GM21825 (cell line): ENCODE data around the gene TOB1.

ENCODE experiments used
- ATAC-seq: cut with Tn5 transposase; IDR thresholded peaks from one replicate; pipeline ENCODE4 v1.9.1; 2021; ENCODE audit warnings: mild to moderate bottlenecking, moderate library complexity; ENCODE audit not compliant: unreplicated experiment

The TOB1 gene

GRCh38 chr17:50833510-50834428, 32.4 kb downstream of the TOB1 start:
- ATAC-seq: no peak

GRCh38 chr17:50832864-50833381, 33.2 kb downstream of the TOB1 start:
- ATAC-seq: no peak

GRCh38 chr17:50832267-50832863, 33.8 kb downstream of the TOB1 start:
- ATAC-seq: no peak

GRCh38 chr17:50831471-50831928, 34.7 kb downstream of the TOB1 start:
- ATAC-seq: no peak

DNA sequence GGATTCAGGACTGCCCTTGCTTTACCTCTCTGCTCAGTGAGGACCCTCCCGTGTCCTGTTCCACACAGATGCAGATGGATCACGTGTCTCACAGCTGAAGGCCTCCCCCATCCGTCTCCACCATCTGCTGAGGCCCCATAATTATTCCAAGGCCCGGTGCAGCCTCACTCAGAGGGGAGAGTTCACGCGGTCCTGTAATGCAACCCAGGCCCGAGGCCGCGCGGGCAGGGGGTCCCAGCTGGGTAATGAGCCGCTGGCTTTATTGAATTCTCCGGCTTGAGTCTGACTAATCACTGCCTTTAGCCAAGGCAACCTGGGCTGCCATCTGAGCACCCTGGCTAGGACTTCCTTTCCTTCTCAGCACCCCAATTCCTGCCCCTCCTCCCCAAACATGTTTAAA, 35.2 kb downstream of the TOB1 start:
- ATAC-seq: no peak

GRCh38 chr17:50830352-50830751, 35.8 kb downstream of the TOB1 start:
- no peak for ATAC-seq

DNA sequence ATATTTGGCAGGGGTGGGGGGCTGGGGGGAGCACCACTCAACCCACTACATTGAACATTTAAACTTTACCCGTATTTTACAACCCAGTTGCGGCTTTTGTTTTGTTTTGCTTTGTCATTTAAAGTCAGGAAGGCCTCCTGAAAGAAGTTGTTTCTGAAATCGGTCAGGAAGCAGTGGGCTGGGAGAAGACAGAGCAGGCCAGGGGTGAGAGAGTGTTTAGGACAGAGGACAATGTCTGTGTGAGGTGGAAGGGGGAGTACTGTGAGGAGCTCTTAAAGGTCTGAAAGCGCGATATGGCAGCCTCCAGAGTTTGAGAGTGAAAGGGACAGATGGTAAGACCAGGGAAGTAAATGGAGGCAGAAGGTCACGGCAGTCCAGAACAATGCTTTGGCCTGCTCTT, 36.8 kb downstream of the TOB1 start:
- no peak for ATAC-seq

DNA sequence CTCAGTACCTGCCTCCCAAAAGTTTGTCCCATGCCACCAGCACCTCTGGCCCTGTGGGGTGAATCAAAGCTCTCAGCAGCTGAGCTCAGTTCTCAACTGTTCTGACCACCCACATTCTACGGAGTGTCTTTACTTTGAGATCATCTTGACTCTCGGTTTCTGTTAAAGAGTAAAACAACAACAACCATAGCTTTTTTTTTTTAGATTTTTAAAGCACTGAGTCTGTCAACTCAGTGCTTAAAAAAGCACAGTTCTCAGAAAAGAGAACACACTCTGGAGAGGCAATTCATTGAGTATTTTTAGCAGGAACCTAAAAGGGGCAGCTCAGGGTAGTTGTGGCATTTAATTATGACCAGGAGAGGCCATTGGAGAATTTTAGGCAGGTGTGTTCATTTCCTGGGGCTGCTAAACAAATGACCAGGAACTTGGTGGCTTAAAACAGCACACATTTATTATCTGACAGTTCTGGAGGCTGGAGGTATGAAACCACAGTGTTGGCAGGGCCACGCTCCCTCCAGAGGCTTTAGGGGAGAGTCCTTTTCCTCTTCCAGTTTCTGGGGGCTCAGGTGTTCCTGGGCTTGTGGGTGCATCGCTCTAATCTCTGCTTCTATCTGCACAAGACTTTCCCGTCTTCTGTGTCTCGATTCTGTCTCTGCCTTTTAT, 37.5 kb downstream of the TOB1 start:
- peak; percentile 75 for ATAC-seq

DNA sequence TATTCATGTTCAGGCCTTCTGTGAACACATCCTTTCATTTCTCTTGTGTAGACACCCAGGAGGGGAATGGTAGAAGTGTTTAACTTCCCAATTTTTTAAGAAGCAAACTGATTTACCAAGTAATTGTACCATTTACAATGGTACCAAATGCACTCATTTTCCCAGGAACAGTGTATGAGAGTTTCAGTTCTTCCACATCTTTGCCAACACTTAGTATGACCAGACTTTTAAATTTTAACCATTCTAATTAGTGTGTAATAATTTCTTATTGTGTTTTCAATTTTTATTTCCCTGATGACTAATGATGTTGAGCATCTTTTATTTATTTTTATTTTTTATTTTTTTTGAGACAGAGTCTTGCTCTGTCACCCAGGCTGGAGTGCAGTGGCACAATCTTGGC, 41.0 kb downstream of the TOB1 start:
- no peak for ATAC-seq

DNA sequence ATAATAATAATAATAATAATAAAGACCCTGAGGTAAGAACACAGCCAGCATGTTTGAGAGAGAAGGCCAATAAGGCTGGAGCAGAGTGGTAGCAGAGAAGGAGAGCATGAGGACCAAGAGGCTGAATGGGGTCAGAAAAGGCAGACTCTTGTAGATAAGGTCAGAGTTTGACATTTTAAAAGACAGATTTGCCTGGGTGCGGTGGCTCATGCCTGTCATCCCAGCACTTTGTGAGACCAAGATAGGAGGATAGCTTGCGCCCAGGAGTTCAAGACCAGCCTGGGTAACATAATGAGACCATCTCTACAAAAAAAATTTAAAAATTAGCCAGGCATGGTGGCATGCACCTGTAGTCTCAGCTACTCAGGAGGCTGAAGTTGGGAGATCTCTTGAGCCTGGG, 41.7 kb downstream of the TOB1 start:
- ATAC-seq: no peak

- no peak for ATAC-seq
Measured at GRCh38 chr17:50822550-50822949, 43.6 kb downstream of the TOB1 start.

DNA sequence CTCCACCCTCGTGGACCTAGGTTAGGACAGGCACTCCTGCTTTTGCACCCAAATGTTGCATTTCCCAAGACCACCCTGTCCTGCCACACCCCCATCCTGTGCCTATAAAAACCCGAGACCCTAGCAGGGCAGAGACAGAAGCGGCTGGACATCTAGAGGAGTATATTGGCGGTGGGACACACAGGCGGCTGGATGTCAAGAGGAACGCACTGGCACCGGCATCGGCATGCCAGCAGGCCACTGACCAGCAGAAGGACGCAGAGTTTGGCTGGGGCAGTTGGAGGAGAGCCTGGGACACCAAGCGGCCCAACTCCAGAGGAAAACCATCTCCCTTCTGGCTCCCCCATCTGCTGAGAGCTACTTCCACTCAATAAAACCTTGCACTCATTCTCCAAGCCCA, 45.5 kb downstream of the TOB1 start:
- ATAC-seq: no peak

- no peak for ATAC-seq
Measured at GRCh38 chr17:50818921-50819657, 47.1 kb downstream of the TOB1 start.

- no peak for ATAC-seq
Measured at GRCh38 chr17:50818261-50818660, 47.9 kb downstream of the TOB1 start.

GRCh38 chr17:50817838-50818237, 48.3 kb downstream of the TOB1 start:
- ATAC-seq: no peak

DNA sequence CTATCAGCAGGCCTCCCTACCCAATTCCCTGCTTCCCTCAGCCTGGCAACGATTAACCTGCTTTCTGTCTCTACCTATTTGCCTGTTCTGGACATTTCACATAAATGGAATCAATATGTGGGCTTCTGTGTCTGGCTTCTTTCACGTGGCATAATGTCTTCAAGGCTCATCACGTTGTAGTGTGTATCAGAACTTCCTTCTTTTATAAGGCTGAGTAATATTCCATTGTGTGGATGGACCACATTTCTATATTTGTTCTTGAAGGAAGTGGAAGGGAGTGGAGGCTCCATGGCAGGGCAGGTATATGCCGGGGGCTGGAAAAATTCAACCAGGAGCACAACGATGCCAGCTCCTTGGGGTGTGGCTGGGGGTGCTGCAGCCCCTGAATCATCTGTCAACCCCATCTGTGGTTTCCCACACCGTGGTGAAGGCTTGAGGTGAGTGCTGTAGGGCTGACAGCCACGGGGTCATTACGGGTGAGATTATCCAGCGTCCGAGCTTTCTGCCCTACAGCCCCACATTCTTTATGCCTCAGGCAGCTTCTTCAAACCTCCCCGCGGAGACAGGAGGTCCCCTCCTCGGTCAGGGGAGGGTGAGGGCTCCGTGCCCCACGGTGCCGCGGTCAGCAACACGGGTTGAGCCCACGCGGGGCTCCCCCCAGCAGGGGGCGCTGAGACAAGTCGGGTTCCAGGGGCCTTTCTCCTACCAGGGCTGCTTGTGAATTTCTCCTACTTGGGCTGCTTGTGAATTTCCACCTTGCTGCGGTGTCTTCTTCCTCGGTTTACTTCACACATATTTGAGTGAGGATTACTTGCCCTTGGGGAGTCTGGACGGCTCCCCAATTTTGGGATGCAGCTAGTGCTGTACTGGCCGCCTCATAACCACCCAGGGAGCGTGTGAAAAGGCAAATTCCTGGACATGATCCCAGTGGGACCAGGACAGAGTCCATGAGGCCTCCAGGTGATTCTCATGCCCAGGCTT, 49.1 kb downstream of the TOB1 start:
- no peak for ATAC-seq

DNA sequence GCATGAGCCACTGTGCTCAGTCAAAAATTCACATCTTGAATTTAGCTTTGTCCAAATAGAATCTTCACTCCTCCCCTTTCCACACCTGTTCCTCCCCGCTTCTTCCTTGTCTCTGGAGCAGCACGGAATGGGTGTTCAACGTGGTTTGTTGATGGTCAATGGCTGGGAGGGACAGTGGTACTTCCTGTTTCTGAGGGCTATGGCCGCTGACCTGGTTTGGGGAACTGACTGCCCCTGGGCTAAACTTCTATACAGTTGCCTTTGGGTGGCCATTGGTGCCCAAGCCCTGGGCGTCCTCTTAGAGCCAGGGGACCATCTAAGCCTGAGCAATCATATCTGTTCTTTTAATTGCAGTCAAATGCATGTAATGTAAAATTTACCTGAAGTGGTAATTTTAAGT, 49.9 kb downstream of the TOB1 start:
- ATAC-seq: no peak

DNA sequence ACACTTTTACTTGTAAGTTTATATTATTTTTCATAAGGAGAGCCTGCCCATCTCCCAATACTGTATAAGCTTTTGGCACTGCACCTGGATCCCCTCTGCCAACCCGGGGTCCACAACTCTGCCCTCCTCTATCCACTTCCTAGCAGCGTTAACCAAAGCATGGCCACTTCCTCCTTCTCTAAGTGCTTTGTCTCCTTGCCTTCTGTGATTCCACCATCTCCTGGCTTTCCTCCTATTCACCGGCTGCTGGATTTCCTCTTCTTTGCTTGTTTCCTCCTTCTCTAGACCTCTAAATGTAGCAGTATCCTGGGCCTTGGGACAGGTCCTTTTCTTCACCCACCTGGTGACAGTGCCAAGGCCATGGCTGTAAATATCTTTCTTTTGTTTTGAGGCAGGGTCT, 50.8 kb downstream of the TOB1 start:
- no peak for ATAC-seq

DNA sequence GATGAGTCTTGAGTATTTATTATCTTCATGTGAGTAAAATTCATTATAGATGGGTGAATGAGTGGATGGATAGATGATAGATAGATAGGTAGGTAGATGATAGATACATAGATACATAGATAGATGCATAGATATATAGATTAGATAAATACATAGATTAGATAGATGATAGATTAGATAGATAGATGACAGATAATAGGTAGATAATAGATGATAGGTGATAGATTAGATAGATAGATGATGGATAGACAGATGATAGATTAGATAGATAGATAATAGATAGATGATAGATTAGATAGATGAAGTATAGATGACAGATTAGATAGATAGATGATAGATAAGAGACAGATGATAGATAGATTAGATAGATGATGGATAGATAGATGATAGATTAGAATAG, 52.6 kb downstream of the TOB1 start:
- ATAC-seq: no peak
